SW 1271 (cell line): ENCODE measurements around the gene PXMP2.

ENCODE experiments used
- DNase-seq, 2 experiments: peaks; one replicate each; lab custom pipeline; 2025; lab: John Stamatoyannopoulos, UW

Gene PXMP2

GRCh38 chr12:132723015-132723763, 35.8 kb downstream of the PXMP2 start:
- no peak for DNase-seq

GRCh38 chr12:132723764-132724140, 36.4 kb downstream of the PXMP2 start:
- no peak for DNase-seq

DNA sequence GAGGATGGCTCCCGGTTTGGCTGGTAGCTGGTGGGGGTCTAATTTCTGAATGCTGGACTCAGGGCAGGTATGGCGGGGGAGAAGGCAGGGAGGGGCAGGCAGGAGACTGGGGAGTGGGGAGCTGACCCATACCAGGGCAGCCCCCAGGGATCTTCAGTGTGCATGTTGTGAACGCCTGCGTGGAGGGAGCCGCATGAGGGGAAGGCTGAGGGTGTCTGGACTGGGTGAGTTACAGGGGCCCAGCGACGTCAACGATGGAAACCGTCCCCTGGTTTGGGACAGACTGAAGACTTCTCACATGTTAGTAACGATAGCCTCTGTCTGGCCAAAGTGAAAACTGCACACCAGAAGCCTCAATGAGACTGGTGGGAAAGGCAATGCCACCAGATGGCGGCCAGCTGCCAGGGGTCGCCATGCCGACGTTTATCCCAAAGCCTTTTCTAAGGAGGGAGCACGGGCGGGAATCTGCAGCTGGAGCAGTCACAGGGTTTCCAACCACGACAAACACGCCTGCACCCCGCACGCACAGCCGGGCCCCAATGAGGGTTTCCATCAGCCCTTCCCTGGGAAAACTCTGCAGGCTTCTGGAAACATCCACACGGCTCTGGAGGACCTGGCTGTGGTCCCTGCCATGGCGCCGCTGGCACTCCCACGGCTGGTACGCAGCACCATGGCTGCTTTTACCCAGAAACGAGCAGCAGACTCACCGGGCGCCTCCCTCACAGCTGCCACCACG, 37.3 kb downstream of the PXMP2 start:
- no peak for DNase-seq

- DNase-seq: no peak
Measured at GRCh38 chr12:132726386-132726785, 39.0 kb downstream of the PXMP2 start.

DNA sequence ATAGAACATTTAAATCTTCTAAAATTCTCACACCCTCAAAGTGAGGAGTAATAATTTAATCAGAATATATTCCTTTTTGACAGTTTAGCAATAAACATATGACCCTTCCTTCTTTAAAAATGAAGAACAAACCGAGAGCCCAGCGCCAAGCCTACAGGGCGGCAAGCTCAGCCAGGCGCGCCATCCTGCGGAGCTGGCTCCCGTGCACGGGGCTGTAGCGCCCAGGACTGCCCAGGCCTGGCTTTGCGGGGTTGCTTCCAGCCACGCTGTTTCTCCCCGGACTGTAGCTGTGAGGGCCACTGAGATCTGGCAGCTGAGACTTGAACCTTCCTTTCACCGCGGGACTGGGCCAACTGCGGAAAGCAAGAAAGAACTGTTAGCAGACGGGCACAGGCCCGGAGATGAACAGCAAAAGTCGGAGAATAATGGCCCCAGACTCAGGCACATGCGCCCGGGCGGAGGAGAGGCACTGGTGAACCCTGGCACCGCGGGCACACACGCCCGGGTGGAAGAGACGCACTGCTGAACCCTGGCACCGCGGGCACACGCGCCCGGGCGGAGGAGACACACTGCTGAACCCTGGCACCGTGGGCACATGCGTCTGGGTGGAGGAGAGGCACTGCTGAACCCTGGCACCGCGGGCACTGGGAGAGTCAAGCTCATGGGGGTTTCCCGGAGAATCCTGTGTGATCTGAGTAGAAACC, 39.9 kb downstream of the PXMP2 start:
- no peak for DNase-seq

- DNase-seq: no peak
Measured at GRCh38 chr12:132728502-132728901, 41.1 kb downstream of the PXMP2 start.

DNA sequence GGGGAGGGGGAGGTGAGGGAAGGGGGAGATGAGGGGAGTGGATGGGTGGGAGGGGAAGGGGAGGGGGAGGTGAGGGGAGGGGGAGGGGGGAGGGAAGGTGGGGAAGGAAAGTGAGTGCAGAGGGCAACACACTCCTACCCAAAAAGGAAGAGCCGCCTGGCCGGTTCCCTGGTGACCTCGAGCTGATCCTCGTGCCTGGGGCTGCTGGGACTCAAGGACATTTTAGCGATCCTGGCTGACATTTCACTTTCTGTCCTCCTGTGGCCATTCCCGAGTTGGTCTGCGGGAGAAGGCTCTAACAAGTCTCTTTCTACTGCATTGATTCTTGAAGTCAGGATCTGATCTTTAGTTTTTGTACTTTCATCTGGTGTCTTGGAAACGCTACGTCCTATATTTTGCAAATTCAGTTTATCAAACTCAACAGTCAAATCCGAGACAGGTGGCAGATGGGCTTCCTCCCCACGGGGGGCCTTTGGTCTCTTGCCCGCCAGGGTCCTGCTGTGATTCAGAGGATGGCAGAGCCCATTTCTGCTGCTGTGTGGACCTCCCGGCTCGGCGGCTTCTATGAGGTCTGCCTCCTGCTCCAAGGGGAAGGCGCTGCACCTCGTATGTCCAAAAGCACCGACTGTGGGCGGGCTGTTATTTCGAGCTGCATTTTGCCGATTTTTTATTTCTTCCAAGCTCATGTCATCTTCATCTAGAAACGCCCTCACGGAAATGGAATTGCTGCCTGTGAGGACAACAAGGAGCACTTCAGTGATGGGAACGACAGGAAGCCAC, 42.3 kb downstream of the PXMP2 start:
- DNase-seq: peak in 1 of 2 experiments; percentile 24

DNA sequence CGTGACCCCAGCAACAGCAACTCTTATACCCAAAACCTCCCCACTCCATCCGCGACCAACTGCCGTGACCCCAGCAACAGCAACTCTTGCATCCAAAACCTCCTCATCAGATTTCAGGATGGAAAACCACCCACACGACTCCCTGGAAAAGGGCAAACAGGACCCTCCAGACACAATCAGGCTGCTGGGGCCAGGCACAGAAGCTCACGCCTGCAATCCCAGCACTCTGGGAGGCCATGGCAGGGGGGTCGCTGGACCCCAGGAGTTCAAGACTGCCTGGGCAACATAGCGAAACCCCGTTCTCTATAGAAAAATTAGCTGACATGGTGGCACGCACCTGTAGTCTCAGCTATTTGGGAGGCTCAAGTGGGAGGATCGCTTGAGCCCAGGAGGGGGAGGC, 43.0 kb downstream of the PXMP2 start:
- DNase-seq: no peak

DNA sequence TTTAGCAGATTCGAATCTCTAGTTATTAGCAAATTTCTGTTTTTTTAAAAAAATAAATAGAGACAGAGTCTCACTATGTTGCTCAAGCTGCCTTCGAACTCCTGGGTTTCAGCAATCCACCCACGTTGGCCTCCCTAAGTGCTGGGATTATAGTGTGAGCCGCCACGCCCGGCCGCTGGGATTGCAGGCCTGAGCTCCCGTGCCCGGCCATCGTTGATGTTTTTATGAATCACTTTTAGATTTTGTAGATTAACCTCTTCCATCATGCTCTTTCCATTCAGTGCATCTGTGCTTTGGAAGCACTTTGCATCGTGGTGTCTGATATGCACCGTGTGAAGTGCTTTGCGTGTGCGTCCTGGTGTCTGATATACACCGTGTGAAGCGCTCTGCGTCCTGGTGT, 44.2 kb downstream of the PXMP2 start:
- no peak for DNase-seq

DNA sequence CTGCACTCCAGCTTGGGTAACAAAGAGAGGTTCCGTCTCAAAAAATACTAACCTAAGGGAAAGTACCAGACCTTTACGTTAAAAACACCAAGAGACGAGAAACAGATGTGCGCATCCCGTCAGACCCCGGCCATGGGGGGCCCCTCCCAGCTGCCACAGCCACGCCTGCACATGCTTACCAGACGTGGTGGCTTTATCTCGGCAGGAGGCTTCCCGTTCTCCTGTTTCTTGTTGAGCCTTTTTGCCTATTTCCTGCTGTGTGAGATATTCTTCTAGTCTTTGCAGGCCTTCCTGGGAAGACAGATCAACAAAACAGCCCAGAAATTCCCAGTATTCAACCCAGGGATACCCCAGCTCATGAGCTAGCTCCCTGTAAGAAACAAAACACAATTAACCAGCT, 46.8 kb downstream of the PXMP2 start:
- no peak for DNase-seq

GRCh38 chr12:132735496-132735895, 48.1 kb downstream of the PXMP2 start:
- no peak for DNase-seq

DNA sequence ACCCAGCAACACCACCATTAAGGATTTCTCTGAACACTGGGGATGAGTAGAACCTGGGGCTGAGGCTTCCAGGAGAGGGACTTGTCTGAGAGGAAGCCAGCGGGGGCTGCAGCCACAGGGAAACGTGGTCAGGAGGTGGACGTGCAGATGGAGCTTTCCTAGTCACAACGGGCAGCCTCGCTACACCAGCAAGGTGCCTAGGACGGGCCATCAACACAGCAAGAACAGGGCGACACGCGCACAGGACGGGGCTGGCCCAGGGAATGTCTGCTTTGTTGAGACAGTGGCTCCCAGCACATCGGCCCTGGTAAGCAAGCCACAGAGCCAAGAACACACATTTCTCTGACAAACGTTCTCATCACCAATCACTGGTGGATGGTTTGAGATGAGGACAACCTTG, 49.0 kb downstream of the PXMP2 start:
- no peak for DNase-seq

DNA sequence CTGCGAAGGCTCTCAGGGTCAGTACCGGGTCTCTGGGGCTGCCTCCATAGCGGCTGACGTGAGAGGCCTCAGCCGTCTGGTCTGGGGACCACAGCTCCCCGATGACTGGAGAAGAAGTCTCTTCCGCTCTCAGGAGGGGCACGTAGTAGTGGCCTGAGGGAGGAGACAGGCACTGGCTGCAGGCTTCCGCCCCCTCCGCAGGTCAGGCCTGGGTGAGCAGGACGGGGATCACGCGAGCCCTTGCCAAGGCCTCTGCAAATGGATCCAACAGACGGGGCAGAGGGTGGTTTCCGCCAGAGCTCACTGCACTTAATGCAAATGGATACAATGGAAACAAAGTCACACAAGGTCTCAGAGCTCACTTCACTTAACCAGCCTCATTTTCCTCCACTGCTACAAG, 49.5 kb downstream of the PXMP2 start:
- no peak for DNase-seq

- DNase-seq: no peak
Measured at GRCh38 chr12:132739600-132740312, 52.4 kb downstream of the PXMP2 start.

GRCh38 chr12:132740313-132740646, 52.9 kb downstream of the PXMP2 start:
- DNase-seq: no peak

DNA sequence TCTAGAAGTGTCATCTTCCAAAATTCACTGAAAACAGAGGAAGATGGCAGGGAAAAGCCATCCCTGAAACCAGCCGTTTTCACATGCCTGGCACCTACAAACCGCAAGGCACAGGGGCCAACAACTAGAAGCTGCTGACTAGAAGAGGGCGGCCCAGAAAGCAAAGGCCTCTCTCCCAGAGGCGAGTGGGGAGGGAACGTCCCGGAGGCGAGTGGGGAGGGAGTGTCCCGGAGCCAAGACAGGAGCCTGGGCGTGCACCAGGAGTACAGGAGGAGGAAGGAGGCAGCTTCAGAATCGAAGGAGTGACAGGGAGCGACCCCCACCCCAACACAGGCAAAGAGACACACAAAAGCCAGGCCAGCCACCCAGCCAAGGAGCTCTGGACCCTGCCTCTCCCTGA, 53.3 kb downstream of the PXMP2 start:
- no peak for DNase-seq

- DNase-seq: no peak
Measured at GRCh38 chr12:132741620-132742019, 54.2 kb downstream of the PXMP2 start.

GRCh38 chr12:132743831-132744230, 56.4 kb downstream of the PXMP2 start:
- DNase-seq: no peak

GRCh38 chr12:132746613-132747012, 59.2 kb downstream of the PXMP2 start:
- no peak for DNase-seq

GRCh38 chr12:132747395-132747794, 60.0 kb downstream of the PXMP2 start:
- DNase-seq: no peak

DNA sequence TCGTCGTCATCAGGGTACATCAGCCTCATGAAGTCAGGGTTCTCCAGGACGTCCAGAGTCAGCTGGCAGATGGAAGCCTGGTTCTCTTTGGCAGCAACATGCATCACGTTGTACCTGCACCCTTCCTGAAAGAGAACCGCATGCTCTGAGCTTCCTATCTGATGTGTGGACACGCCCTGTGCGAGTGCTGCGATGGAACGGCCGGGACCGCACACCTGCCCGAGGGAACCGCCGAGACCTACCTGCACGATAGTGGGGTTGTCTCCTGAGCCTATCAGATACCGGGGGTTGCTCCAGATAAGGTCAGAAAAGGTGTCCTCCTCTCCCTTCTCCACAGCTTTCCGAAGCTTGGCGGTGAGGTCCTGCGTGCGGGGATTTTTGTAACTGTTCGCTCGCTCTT, 60.5 kb downstream of the PXMP2 start:
- DNase-seq: no peak

DNA sequence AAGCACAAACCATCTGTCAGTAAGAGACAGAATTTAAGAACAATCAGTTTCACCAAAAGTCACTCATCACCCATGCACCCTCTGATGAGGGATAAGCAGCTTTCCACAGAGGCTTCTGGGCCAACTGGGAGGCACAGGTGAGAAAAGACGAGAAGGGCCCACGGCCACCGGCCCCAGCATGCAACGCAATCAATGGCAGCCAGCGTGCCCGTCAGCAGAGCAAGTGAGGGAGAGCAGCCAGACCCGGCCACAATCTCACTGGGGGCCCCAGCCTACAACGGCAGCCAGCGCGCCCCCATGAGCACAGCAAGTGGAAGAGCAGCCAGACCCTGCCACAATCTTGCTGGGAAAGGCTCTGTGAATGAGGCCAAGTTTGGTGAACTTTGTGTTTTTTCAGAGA, 60.9 kb downstream of the PXMP2 start:
- no peak for DNase-seq
